ENCODE data around the gene TMEM267. TPM values are rescaled to one million over a fixed set of nuclear protein-coding genes. Genes with fewer than 3 reads are reported as not detected.

The TMEM267 gene
- total RNA-seq, 4 donors from 2014 or later = 3.0 to 13.5 (median 11.9) TPM

- peak; percentile 43 to 91 for DNase-seq (ENCODE audit: low spot score in 2 of 2)
- WGBS, 2 donors = 2% methylated on average over 53 of the region's 53 CpGs
- H3K4me3 ChIP-seq (ENCODE audit: low read depth, poor library complexity, severe bottlenecking) = peak overlapping the region; percentile 8
- intact Hi-C loops (cut with DNase I; ENCODE audit: low total_unique reads) = loop anchor here (10.0 kb wide), 1 partner anchor 292 kb away; no protein-coding TSS in a partner anchor
- TF ChIP-seq, protein P1, sequence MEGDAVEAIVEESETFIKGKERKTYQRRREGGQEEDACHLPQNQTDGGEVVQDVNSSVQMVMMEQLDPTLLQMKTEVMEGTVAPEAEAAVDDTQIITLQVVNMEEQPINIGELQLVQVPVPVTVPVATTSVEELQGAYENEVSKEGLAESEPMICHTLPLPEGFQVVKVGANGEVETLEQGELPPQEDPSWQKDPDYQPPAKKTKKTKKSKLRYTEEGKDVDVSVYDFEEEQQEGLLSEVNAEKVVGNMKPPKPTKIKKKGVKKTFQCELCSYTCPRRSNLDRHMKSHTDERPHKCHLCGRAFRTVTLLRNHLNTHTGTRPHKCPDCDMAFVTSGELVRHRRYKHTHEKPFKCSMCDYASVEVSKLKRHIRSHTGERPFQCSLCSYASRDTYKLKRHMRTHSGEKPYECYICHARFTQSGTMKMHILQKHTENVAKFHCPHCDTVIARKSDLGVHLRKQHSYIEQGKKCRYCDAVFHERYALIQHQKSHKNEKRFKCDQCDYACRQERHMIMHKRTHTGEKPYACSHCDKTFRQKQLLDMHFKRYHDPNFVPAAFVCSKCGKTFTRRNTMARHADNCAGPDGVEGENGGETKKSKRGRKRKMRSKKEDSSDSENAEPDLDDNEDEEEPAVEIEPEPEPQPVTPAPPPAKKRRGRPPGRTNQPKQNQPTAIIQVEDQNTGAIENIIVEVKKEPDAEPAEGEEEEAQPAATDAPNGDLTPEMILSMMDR (IDR thresholded peaks at IDR 0.05) = no peak
- TF ChIP-seq POLR2A (IDR thresholded peaks at IDR 0.05) = no peak
Observed at GRCh38 chr5:43396762-43397304, 86.8 kb downstream of the TMEM267 start.

Other genes starting within 250 kb of the TMEM267 start
- gene HMGCS1, start 170.5 kb downstream of the TMEM267 start, total RNA-seq = 100 to 1,000 TPM in 2 of 4 donors, 10 to 100 TPM in 2; 70.4 to 106 (median 97.4) TPM
- gene CCL28, start 71.5 kb downstream of the TMEM267 start, total RNA-seq = 10 to 100 TPM; 11.6 to 24.1 (median 14.6) TPM
- gene C5orf34, start 31.3 kb upstream of the TMEM267 start, total RNA-seq = 1 to 10 TPM in 2 of 4 donors, under 1 TPM in 2; 0.91 to 3.9 (median 1.4) TPM
- gene PAIP1, start 73.2 kb upstream of the TMEM267 start, total RNA-seq = 10 to 100 TPM; 40.5 to 65.4 (median 50.5) TPM
- 10 to 100 TPM; 24.2 to 34.2 (median 27.7) TPM for gene NNT, start 119.3 kb upstream of the TMEM267 start, total RNA-seq